K562 (cell line): ENCODE data around the gene CSAD. TPM values are rescaled to one million over a fixed set of nuclear protein-coding genes. Genes with fewer than 3 reads are reported as not detected.

Experiments used
- ATAC-seq: fragments of 200-7000 bp; cut with Tn5 transposase; 3 replicates; pipeline ENCODE4 v1.9.1; 2020; ENCODE audit warnings: moderate library complexity
- BruUV-seq: library from RNA; stranded (reverse); fragments of 400-500 nt; replicated peaks from 2 replicates; lab custom pipeline; 2021; lab: Mats Ljungman, UMichigan
- CTCF ChIA-PET: fragments of 300-600 bp; formaldehyde crosslinking; extraction: SDS; loops from one replicate; lab custom pipeline; 2021; ENCODE audit warnings: low intra/inter-chr PET ratio; lab: Yijun Ruan, JAX
- POLR2A ChIA-PET: fragments of 300-600, 350-650 bp; sonication (Branson Sonifier 250); formaldehyde crosslinking; extraction: SDS; loops from one replicate; lab custom pipeline; 2021; ENCODE audit warnings: antibody characterized with exemption, inconsistent platforms; lab: Yijun Ruan, JAX
- DNase-seq, 4 experiments: peaks; one replicate each; pipeline versions ENCODE4 v3.0.0 to v3.0.0-alpha.2; 2011 to 2018; ENCODE audit warnings: low spot score in 3 of 4, mixed read lengths in 3 of 4; ENCODE audit errors: extremely low read depth in 1 of 4
- FAIRE-seq: peaks from 2 replicates; lab custom pipeline; 2011; peaks lifted over from hg19 to GRCh38; lab: Jason Lieb, UNC
- H2AFZ ChIP-seq: 2 replicates; pipeline ENCODE4 v1.6.0; 2011; ENCODE audit warnings: low read depth, low read length, control low read depth, inconsistent platforms
- H3K27ac ChIP-seq: fragments of 200-600 bp; 3 replicates; pipeline ENCODE4 v1.8.0; 2011; ENCODE audit warnings: low read depth, mild to moderate bottlenecking, control low read depth, inconsistent platforms, low read length, moderate library complexity, mixed read lengths; ENCODE audit errors: extremely low read depth
- H3K27me3 ChIP-seq, 2 experiments: fragments of 300-600 bp in 1 of 2; 2 replicates in 1 of 2; 3 replicates in 1 of 2; pipeline versions ENCODE4 v1.6.0 to v1.8.0; 2011; ENCODE audit warnings: inconsistent platforms in 2 of 2, low read length in 2 of 2, mild to moderate bottlenecking in 1 of 2, mixed read lengths in 1 of 2, moderate library complexity in 1 of 2; ENCODE audit not compliant: control insufficient read depth in 2 of 2, insufficient read depth in 2 of 2
- H3K36me3 ChIP-seq: fragments of 300-600 bp; 3 replicates; pipeline ENCODE4 v1.8.0; 2011; ENCODE audit warnings: mild to moderate bottlenecking, low read length, inconsistent platforms; ENCODE audit not compliant: control insufficient read depth, insufficient read depth
- H3K4me1 ChIP-seq, 2 experiments: fragments of 200-600 bp in 1 of 2; replicated peaks in 1 of 2; 2 replicates in 1 of 2; 3 replicates in 1 of 2; pipeline versions ENCODE4 v1.5.1 to v1.8.0; 2011; ENCODE audit warnings: inconsistent platforms in 2 of 2, low read length in 2 of 2, mild to moderate bottlenecking in 1 of 2, mixed read lengths in 1 of 2, moderate library complexity in 1 of 2; ENCODE audit not compliant: control insufficient read depth in 2 of 2, insufficient read depth in 2 of 2
- H3K4me2 ChIP-seq: 2 replicates; pipeline ENCODE4 v1.6.1; 2011; ENCODE audit warnings: low read length, control low read depth, inconsistent platforms, mixed read lengths; ENCODE audit not compliant: insufficient read depth
- H3K4me3 ChIP-seq: fragments of 200-600 bp; sonication (generic), shearing (Covaris generic); 2 replicates; pipeline ENCODE4 v1.5.1; 2016; ENCODE audit warnings: control low read depth, inconsistent platforms
- H3K79me2 ChIP-seq: fragments of 200-600 bp; 3 replicates; pipeline ENCODE4 v1.8.0; 2011; ENCODE audit warnings: low read length, inconsistent platforms; ENCODE audit not compliant: control insufficient read depth, insufficient read depth
- H3K9ac ChIP-seq, 2 experiments: 2 replicates each; pipeline versions ENCODE4 v1.6.0 to v1.6.1; 2011; ENCODE audit warnings: low read depth in 2 of 2, low read length in 2 of 2, control low read depth in 1 of 2, inconsistent platforms in 1 of 2, mild to moderate bottlenecking in 1 of 2, mixed read lengths in 1 of 2; ENCODE audit not compliant: insufficient read depth in 1 of 2
- H3K9me1 ChIP-seq: one replicate; pipeline ENCODE4 v1.6.0; 2011; ENCODE audit warnings: inconsistent platforms, mild to moderate bottlenecking, low read length, moderate library complexity; ENCODE audit not compliant: control insufficient read depth, insufficient read depth
- H3K9me3 ChIP-seq: replicated peaks from 2 replicates; pipeline ENCODE4 v1.5.1; 2011; ENCODE audit warnings: low read depth, low read length, inconsistent platforms; ENCODE audit not compliant: control insufficient read depth, insufficient read depth
- H4K20me1 ChIP-seq: replicated peaks from 2 replicates; pipeline ENCODE4 v1.6.1; 2011; ENCODE audit warnings: low read length, inconsistent platforms, mixed read lengths; ENCODE audit not compliant: control insufficient read depth, insufficient read depth
- ARHGAP35 ChIP-seq: fragments of 450-650 bp; IDR thresholded peaks from 2 replicates; pipeline ENCODE4 v1.6.1; 2018; ENCODE audit not compliant: partially characterized antibody
- CHD4 ChIP-seq: fragments of 200-600 bp; sonication (generic); IDR thresholded peaks from 3 replicates; pipeline ENCODE4 v1.6.1; 2012; ENCODE audit warnings: low read depth, mild to moderate bottlenecking, mixed read lengths, low read length, inconsistent platforms; ENCODE audit not compliant: insufficient read depth, insufficient replicate concordance, poor library complexity, severe bottlenecking
- KLF13 ChIP-seq: fragments of 450-650 bp; IDR thresholded peaks from 2 replicates; pipeline ENCODE4 v1.6.1; 2016; ENCODE audit warnings: missing genetic modification characterization, low read depth, mild to moderate bottlenecking, missing compliant biosample characterization, moderate library complexity, borderline replicate concordance
- NBN ChIP-seq: fragments of 450-650 bp; IDR thresholded peaks from 2 replicates; pipeline ENCODE4 v1.6.1; 2016; ENCODE audit warnings: low read depth, mild to moderate bottlenecking
- POLR2AphosphoS2 ChIP-seq: IDR thresholded peaks from 2 replicates; pipeline ENCODE4 v1.6.1; 2012; ENCODE audit warnings: low read length, improper control_type of control experiment
- RBM34 ChIP-seq: fragments of 200-400 bp; formaldehyde crosslinking; IDR thresholded peaks from 2 replicates; pipeline ENCODE4 v1.6.1; 2018; ENCODE audit warnings: low read length, borderline replicate concordance; ENCODE audit not compliant: insufficient read depth
- TAF1 ChIP-seq: IDR thresholded peaks from 2 replicates; pipeline ENCODE4 v1.6.1; 2011; ENCODE audit warnings: mild to moderate bottlenecking, low read length, moderate library complexity; ENCODE audit not compliant: insufficient read depth, control insufficient read depth, severe bottlenecking; ENCODE audit errors: extremely low read depth
- ZBTB33 ChIP-seq: sonication (generic); formaldehyde crosslinking; IDR thresholded peaks from 2 replicates; pipeline ENCODE4 v1.8.1; 2023; ENCODE audit warnings: mild to moderate bottlenecking, missing genetic modification reagents
- ZNF316 ChIP-seq: fragments of 450-650 bp; IDR thresholded peaks from 2 replicates; pipeline ENCODE4 v1.6.1; 2016
- WGBS: fragments of 100-300 bp; shearing (Covaris generic); methylation state at CpG from one replicate; pipeline ENCODE4 v1.1.6; 2016; ENCODE audit warnings: low coverage, mixed read lengths; ENCODE audit not compliant: insufficient coverage; ENCODE audit errors: missing lambda C conversion rate; 5-methylcytosine and 5-hydroxymethylcytosine counted together
- in situ Hi-C: fragments of 300-500 bp; cut with MboI; formaldehyde crosslinking; loops from 4 replicates; pipeline ENCODE4 v1.15.0; 2018; ENCODE audit warnings: inconsistent platforms, mixed read lengths
- intact Hi-C: fragments of 100-400 bp; cut with micrococcal nuclease; formaldehyde crosslinking; loops from 2 replicates; pipeline ENCODE4 v1.14.2; 2022
- polyA plus RNA-seq, 8 experiments: library from polyadenylated mRNA; depleted of rRNA in 4 of 8; stranded (reverse) in 5 of 8; unstranded in 3 of 8; fragments of >200 nt; fragmentation: Nextera tagmentation in 2 of 8; fragmentation: Illumina TruSeq in 1 of 8; extraction: Ambion mirVana in 2 of 8; extraction: Trizol in 1 of 8; gene quantifications; 2 replicates each; pipeline versions ENCODE4 v1.2.1 to v1.2.3, GENCODE V29; 2011 to 2014; ENCODE audit warnings: inconsistent platforms in 1 of 8, missing spikeins in 1 of 8
- total RNA-seq, 7 experiments: library from RNA; depleted of rRNA in 6 of 7; stranded (reverse); fragments of >200 nt in 6 of 7; fragmentation: Illumina TruSeq in 2 of 7; extraction: Trizol in 2 of 7; gene quantifications; 2 replicates each; pipeline versions ENCODE4 v1.2.1 to v1.2.3, GENCODE V29; 2011 to 2021; ENCODE audit warnings: low replicate concordance in 1 of 7

CSAD gene
- total and polyA plus RNA-seq, 9 of the 15 experiments (the other 6 are each of a cell fraction or from before 2014, with no cell fraction given), result 1.8 to 19.6 (median 8.1) TPM

GRCh38 chr12:53187145-53187899 is 6.6 kb upstream of the CSAD start:
- peak; percentile 58 for TF ChIP-seq ZNF316
- TF ChIP-seq POLR2AphosphoS2, result no peak
- ATAC-seq (no peak), FAIRE-seq (no peak), DNase-seq (peak in 1 of 4 experiments; percentile 3)
- CTCF ChIA-PET, result no interaction called here
- POLR2A ChIA-PET, result interaction anchor here (0.8 to 2.1 kb wide), 12 partner anchors 8 to 134 kb away, joined by 3 to 11 read pairs (median 4); partner anchors contain the start of genes AAAS, ESPL1 and ITGB7
- peaks cover 4% of the 10 kb centered on the region; the same call in 1 of the 2 replicates for H4K20me1 ChIP-seq
- WGBS, result 84% methylated on average over 15 of the region's 15 CpGs
- H3K36me3 ChIP-seq, result peaks cover 70% of the 10 kb centered on the region
- in situ Hi-C loops (loop anchor here (10.0 kb wide), 1 partner anchor 763 kb away; no protein-coding TSS in a partner anchor), intact Hi-C loops (no loop called here)
- H3K27me3 ChIP-seq, result no peaks in the 10 kb centered on the region
- no peak overlapping the region for H3K4me3 ChIP-seq
- peaks cover 9 to 15% of the 10 kb centered on the region in 2 experiments; a peak in 4 of 5 replicates for H3K4me1 ChIP-seq
- H3K4me2 ChIP-seq, result no peak overlapping the region
- no peak overlapping the region for H2AFZ ChIP-seq
- no peaks in the 10 kb centered on the region; the same call in 1 of the 2 replicates for H3K9me3 ChIP-seq
- no peaks in the 10 kb centered on the region for H3K9me1 ChIP-seq
- no peak overlapping the region for H3K9ac ChIP-seq
- no TSS peak for BruUV-seq
- H3K27ac ChIP-seq, result no peak overlapping the region
- H3K79me2 ChIP-seq, result peaks cover 15% of the 10 kb centered on the region

GRCh38 chr12:53186745-53187144 is 6.0 kb upstream of the CSAD start:
- peaks cover 4% of the 10 kb centered on the region; the same call in 1 of the 2 replicates for H4K20me1 ChIP-seq
- H3K4me2 ChIP-seq, result no peak overlapping the region
- POLR2A ChIA-PET, result interaction anchor here (0.8 to 2.1 kb wide), 10 partner anchors 9 to 134 kb away, joined by 3 to 11 read pairs (median 6); partner anchors contain the start of gene ESPL1
- 100% methylated on average over 4 of the region's 4 CpGs for WGBS
- in situ Hi-C loops, result loop anchor here (10.0 kb wide), 1 partner anchor 762 kb away; no protein-coding TSS in a partner anchor
- TF ChIP-seq ZBTB33 (CRISPR knock-in tag) (no peak), NBN (no peak), KLF13 (tag) (no peak), ARHGAP35 (no peak), RBM34 (no peak), CHD4 (no peak), TAF1 (no peak)
- TF ChIP-seq, all 486 proteins: peak for 0
- FAIRE-seq (no peak), ATAC-seq (no peak), DNase-seq (peak in 1 of 4 experiments; percentile 4)
- Histone ChIP-seq H3K27me3 (no peaks in the 10 kb centered on the region), H3K9me3 (peaks cover 4% of the 10 kb centered on the region), H3K4me1 (peaks cover 13 to 15% of the 10 kb centered on the region in 2 experiments; a peak in 4 of 5 replicates), H3K9ac (no peak overlapping the region), H3K27ac (no peak overlapping the region), H3K4me3 (no peak overlapping the region), H3K9me1 (no peaks in the 10 kb centered on the region), H3K36me3 (peaks cover 76% of the 10 kb centered on the region), H3K79me2 (peaks cover 21% of the 10 kb centered on the region), H2AFZ (no peak overlapping the region)
- no TSS peak for BruUV-seq
- CTCF ChIA-PET, result no interaction called here
- intact Hi-C loops, result no loop called here
